ENCODE data around the gene MVD.
A peak's percentile ranks its signal among the peaks of the same experiment; 100 is the strongest.

DNA sequence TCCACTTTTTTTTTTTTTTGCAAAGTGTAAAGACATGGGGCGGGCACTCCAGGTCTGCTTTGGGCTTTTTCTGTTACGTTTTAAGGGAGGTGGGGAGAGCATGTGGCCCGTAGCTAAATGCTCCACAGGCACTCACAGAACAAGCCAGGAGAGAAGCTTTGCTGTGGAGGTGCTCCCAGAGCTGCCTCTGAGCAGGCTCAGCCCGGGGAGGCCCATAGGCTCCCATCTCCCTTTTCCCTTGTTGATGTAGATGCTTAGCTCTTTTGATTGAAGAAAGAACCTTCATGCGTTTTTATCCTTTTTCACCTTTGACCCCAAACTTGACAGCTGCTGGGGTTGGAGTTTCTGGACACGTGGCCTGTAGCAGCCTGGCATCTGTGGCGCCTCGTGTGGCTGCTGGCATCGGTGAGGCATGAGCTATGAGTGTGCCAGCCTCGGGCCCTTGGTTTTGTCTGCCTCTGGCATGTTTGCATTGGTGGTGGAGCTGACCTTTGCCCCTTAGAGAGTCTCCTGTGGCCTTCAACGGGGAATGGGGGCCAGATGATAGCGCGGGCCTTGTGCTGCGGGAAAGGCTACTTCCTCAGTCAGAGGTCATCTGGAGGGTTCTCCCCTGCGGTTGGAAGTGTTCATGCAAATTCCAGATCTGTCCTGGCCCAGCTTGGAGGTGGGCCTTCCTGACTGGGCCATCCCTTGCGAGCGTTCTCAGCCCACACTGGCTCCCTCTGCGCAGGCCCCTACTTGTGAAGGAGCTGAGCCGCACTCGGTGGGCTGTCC lies 44.5 kb downstream of the MVD start:
- TF ChIP-seq ZNF30 (CRISPR knock-in tag; IDR thresholded peaks at IDR 0.05) (no peak), POLR2A (IDR thresholded peaks at IDR 0.05; ENCODE audit: insufficient read depth in 1 of 2, low read depth in 2 of 2, low read length in 2 of 2) (0 out of 4 replicates have a peak, but pooled peaks of 1 of the 2 experiments have one; percentile 29), RFXANK (CRISPR knock-in tag; IDR thresholded peaks at IDR 0.05) (no peak), FOXK2 (IDR thresholded peaks at IDR 0.05) (no peak; the same call in 1 of the 2 replicates)
- TF ChIP-seq, protein P1, sequence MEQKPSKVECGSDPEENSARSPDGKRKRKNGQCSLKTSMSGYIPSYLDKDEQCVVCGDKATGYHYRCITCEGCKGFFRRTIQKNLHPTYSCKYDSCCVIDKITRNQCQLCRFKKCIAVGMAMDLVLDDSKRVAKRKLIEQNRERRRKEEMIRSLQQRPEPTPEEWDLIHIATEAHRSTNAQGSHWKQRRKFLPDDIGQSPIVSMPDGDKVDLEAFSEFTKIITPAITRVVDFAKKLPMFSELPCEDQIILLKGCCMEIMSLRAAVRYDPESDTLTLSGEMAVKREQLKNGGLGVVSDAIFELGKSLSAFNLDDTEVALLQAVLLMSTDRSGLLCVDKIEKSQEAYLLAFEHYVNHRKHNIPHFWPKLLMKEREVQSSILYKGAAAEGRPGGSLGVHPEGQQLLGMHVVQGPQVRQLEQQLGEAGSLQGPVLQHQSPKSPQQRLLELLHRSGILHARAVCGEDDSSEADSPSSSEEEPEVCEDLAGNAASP (CRISPR knock-in tag; IDR thresholded peaks at IDR 0.05; ENCODE audit: borderline replicate concordance) = peak; percentile 54; the same call in 1 of the 2 replicates

All from HepG2 (cell line).